Stimulated activated CD8-positive, alpha-beta memory T cell treated with anti-CD3 and anti-CD28 coated beads, Interleukin-7, amount 100 ng/mL, for 24 hours (primary cell): Measurements from ENCODE around the gene AP2A2.
A peak's percentile ranks its signal among the peaks of the same experiment; 100 is the strongest.

ENCODE experiments used
- DNase-seq: peaks from one replicate; pipeline ENCODE4 v3.0.0-alpha.2; 2020; ENCODE audit warnings: low read depth

AP2A2 gene

GRCh38 chr11:925496-926301 is at the start of gene AP2A2:
AP2A2 (plus strand) TSS chr11:925870; CDS start chr11:926022, 152 bp downstream.
- DNase-seq = peak; percentile 73

GRCh38 chr11:876545-876944 is 49.1 kb upstream of the AP2A2 start:
- no peak for DNase-seq

DNA sequence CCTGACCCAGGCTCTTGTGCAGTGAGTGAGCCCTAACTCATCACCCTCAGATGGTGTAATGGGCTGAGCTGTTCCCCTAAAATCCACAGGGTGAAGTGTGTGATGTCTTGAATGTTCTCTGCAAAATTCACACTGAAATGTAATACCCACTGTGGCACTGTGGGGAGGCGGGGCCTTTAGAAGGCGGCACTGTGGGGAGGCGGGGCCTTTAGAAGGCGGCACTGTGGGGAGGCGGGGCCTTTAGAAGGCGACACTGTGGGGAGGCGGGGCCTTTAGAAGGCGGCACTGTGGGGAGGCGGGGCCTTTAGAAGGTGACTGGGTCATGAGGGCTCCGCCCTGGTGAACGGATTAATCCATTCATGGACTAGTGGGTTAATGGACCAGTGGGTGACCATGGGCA is 48.1 kb upstream of the AP2A2 start:
- DNase-seq = no peak

GRCh38 chr11:880447-880846 is 45.2 kb upstream of the AP2A2 start:
- DNase-seq = no peak

- no peak for DNase-seq
These were observed 43.1 kb upstream of the AP2A2 start for GRCh38 chr11:882596-882995.

- DNase-seq = no peak
These were observed 42.1 kb upstream of the AP2A2 start for GRCh38 chr11:883527-883926.

- DNase-seq = no peak
These were observed 41.0 kb upstream of the AP2A2 start for GRCh38 chr11:884578-885070.

DNA sequence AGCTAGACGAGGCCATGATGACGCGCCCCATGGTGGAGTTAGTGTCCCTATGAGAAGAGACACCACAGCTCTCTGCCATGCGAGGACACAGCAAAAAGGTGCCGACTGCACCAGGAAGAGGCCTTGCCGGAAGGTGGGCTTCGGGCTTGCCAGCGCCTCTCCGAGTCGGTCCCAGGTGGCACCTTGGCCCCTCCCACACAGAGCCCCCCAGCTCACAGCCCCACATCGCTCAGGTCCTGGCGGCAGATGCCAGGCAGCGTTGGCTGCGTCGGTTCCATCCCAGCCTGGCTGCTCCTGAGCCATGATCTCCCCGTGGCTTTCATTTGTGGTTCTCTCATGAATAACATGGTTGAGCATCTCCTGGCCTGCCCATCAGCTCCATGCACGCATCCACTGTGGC is 39.1 kb upstream of the AP2A2 start:
- DNase-seq = no peak

DNA sequence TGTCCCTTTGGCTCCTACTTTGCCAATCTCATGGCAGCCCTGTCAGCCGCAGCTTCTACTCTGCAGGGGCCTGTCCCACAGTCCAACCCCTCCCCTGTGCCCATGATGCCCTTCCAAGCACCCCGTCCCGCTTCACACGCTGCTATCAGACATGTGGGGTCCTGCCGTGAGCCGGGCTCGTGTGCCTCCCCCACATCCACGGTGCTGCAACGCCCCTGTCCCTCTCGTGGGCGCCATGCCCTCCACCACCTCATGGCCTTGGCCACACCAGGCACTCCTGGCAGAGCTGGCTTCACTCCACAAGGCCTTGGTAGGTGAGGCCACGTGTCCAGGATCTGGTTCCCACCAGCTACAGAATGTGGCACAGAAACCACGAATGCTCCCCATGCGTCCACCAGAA is 38.1 kb upstream of the AP2A2 start:
- DNase-seq = no peak

DNA sequence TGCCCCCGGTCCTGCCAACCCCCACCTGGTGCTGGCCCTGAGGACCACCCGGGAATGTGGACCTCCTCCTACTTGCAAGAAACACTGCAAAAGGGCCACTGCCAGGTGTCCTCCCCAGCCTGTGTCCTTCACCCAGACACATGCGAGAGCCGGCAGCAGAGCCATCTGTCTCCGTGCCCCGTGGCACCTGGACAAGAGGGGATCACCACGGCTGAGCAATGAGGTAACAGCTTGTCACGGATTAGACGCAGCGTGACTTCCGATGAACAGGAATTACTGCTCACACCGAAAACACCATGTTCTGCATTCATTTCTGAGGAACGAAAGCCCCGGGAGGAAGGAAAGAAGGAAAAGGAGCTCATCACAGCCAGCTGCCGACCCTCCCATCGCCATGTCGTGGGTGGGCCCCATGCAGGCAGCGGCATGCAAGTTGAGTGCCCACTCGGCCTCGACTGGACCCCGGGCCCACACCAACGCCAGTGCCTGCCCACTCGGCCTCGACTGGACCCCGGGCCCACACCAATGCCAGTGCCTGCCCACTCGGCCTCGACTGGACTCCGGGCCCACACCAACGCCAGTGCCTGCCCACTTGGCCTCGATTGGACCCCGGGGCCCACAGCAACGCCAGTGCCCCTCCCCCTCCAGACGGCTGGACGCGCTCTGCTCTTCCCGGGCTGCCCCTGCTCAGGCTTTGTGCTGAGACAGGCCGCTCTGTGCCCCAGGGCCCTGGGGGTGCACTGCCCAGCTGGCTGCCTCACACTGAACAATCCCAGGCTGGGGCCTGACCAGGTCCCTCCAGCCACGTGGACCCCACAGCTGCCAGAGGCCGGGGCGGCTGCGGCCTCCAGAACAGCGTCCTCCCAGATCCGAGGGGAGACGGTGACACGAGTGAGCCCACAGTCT is 37.1 kb upstream of the AP2A2 start:
- no peak for DNase-seq

DNA sequence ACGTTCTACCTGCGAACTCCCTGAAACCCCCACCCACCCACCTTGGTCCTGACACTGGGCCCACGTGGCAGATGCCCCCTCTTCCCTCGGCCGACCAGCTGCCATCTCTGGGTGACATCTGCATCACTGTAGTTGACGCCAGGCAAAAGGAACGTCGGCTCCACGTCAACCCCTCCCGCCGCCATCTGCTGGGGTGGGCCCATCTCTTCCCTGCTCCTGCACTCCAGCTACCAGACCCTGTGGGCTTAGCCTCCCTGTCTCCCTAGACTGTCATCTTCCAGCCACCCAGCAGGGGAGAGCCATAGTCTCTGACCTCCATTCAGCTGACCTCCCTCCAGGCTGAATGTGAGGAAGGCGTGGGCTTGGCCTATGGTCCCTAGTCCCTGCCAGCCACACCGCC is 36.4 kb upstream of the AP2A2 start:
- DNase-seq = no peak

DNA sequence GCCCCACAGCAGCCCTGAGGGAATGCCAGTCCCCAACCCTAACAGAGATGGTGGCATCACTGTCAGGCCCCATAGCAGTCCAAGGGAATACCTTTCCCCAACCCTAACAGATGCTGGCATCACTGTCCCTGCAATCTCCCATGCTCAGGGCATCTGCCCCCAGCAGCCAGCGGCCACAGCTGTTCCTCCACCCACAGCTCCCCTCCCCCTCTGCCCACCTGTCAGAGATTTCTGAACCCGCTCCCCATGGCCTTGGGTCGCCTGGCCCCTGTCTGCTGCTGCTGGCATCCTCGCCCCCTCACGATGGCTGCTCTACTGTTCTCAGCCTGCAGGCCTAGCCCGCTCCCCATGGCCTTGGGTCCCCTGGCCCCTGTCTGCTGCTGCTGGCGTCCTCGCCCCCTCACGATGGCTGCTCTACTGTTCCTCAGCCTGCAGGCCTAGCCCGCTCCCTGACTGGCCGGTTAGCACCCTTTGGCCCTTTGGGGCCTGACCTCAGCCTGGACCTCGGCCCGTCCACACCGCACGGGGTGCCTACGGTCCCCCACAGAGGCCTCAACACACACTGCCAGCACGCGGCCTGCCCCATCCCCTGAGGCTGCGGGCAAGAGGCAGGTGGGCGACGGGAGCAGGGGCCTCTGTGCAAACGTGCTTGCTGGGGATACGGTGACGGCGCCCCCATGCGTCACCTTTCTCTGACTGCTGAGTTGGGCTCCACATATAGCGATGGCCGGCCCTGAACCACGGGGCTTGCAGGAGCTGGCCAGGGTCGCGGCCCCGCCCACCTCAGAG is 35.8 kb upstream of the AP2A2 start:
- DNase-seq = no peak

GRCh38 chr11:890794-891540 is 34.7 kb upstream of the AP2A2 start:
- DNase-seq = no peak

- DNase-seq = no peak
These were observed 32.5 kb upstream of the AP2A2 start for GRCh38 chr11:893008-893654.

- DNase-seq = no peak
These were observed 31.0 kb upstream of the AP2A2 start for GRCh38 chr11:894575-895201.

GRCh38 chr11:895331-896110 is 30.1 kb upstream of the AP2A2 start:
- DNase-seq = no peak

DNA sequence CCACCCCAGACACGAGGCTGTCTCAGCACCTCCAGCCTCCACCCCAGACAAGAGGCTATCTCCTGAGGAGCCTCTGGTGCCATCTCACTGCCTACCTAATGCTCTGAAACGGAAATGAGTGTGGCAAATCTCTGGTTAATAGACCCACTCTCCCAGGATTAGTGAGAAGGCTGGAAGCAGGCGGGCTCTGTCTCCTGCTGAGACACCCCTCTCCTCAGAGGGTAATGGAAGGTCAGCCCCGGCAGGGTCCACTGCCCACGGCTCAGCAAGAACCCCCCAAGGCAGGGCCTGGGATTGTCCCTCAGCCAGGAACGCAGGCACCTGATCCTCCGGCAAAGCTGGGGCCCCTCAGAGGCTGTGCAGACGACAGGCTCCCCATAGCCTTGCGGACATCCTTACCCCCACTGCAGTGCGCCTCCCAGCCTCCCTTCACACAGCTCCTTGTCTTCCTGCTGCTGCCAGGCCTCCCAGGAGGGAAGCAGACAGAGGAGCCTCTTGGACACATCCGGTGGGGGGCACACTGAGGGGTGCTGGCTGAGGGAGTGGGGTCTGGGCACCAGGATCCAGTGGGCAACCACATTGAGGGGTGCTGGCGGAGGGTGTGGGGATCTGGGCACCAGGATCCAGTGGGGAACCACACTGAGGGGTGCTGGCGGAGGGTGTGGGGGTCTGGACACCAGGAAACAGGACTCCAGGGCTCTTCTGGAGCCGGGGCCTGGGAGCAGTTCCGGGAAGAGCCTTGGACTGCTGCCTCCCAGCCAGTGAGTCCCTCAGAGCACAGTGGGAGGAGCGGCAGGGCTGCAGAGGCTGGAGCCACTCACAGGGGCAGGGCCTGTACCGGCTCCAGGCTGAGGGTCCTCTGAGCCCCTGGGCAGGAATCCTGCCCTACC is 28.2 kb upstream of the AP2A2 start:
- DNase-seq = no peak

- DNase-seq = no peak
These were observed 27.5 kb upstream of the AP2A2 start for GRCh38 chr11:898143-898511.
